Measurements from ENCODE around the gene TMEM200A. TPM values are rescaled to one million over a fixed set of nuclear protein-coding genes. Genes with fewer than 3 reads are reported as not detected.

TMEM200A gene
- total and polyA plus RNA-seq, 8 donors = 0.23 to 8.8 (median 1.3) TPM; not detected in 2

DNA sequence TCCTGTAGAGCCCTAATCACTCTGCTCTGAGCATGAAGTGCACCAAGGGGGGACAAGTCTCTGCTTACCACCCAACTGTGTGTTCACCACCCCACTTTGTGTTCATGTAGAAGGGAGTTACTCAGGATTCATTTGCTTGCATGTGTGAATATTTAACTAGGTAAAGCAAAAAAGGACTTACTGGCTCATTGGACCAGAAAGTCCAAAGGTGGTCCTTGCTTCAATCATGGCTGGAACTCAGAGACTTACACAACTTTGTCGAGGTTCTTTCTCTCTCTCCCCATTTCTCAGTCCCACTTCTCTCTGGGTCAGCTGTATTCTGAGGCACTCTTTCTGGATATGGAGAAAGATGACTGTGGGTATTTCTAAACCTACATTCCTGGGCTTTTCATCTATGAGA is 4.0 kb downstream of the TMEM200A start:
- H3K4me1 ChIP-seq = peaks cover 0 to 22% (median 17%) of the 10 kb centered on the region in 4 donors
- H3K27ac ChIP-seq = no peak overlapping the region
- 81 to 91% (median 88%) methylated on average over 1 of the region's 1 CpG for WGBS, 5 donors
- no peak for DNase-seq
- no peaks in the 10 kb centered on the region for H3K36me3 ChIP-seq
- no peaks in the 10 kb centered on the region for H3K9me3 ChIP-seq
- intact Hi-C loops (cut with DNase I; ENCODE audit: low total_unique reads) = no loop called here
- TF ChIP-seq, protein P1, sequence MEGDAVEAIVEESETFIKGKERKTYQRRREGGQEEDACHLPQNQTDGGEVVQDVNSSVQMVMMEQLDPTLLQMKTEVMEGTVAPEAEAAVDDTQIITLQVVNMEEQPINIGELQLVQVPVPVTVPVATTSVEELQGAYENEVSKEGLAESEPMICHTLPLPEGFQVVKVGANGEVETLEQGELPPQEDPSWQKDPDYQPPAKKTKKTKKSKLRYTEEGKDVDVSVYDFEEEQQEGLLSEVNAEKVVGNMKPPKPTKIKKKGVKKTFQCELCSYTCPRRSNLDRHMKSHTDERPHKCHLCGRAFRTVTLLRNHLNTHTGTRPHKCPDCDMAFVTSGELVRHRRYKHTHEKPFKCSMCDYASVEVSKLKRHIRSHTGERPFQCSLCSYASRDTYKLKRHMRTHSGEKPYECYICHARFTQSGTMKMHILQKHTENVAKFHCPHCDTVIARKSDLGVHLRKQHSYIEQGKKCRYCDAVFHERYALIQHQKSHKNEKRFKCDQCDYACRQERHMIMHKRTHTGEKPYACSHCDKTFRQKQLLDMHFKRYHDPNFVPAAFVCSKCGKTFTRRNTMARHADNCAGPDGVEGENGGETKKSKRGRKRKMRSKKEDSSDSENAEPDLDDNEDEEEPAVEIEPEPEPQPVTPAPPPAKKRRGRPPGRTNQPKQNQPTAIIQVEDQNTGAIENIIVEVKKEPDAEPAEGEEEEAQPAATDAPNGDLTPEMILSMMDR (IDR thresholded peaks at IDR 0.05) = no peak
- TF ChIP-seq POLR2AphosphoS5 (IDR thresholded peaks at IDR 0.05) (no peak), POLR2A (IDR thresholded peaks at IDR 0.05) (no peak), EP300 (IDR thresholded peaks at IDR 0.05) (no peak)
- H3K4me3 ChIP-seq = no peak overlapping the region
- peaks cover 0 to 41% (median 22%) of the 10 kb centered on the region in 3 donors for H3K27me3 ChIP-seq

DNA sequence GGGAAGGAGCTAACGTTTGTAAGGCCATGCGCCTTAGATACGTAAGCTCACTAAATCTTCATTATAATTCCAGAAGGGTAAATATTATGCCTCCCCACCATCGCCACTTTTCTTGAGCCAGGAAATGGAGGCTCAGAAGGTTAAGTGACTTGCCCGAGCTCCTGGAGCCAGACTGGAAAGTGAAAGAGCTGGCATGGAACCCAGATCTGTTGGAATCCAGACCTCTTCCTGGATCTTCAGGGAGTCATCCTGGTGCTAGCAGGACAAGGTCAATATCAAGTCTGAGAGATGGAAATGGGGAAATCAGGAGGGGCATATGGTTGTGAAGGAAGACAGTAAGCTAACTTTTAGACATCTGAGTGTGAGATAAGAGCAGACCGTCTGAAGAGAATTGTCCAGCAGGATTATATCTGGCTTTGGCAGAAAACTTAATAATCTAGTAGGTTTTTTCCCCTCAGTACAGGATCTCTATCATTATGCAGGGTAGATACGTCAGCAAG is 6.2 kb downstream of the TMEM200A start:
- Histone ChIP-seq H3K27me3 (peaks cover 0 to 19% (median 3%) of the 10 kb centered on the region in 3 donors), H3K9me3 (no peaks in the 10 kb centered on the region), H3K36me3 (no peaks in the 10 kb centered on the region), H3K27ac (no peak overlapping the region), H3K4me3 (no peak overlapping the region), H3K4me1 (peaks cover 0 to under 1% (median 0%) of the 10 kb centered on the region in 4 donors)
- TF ChIP-seq POLR2A (IDR thresholded peaks at IDR 0.05) = no peak
- TF ChIP-seq POLR2AphosphoS5 (IDR thresholded peaks at IDR 0.05) = no peak
- TF ChIP-seq, protein P1 (IDR thresholded peaks at IDR 0.05) = no peak
- 62 to 72% (median 66%) methylated on average over 7 of the region's 7 CpGs for WGBS, 5 donors
- DNase-seq = no peak
- intact Hi-C loops (cut with DNase I; ENCODE audit: low total_unique reads) = no loop called here

DNA sequence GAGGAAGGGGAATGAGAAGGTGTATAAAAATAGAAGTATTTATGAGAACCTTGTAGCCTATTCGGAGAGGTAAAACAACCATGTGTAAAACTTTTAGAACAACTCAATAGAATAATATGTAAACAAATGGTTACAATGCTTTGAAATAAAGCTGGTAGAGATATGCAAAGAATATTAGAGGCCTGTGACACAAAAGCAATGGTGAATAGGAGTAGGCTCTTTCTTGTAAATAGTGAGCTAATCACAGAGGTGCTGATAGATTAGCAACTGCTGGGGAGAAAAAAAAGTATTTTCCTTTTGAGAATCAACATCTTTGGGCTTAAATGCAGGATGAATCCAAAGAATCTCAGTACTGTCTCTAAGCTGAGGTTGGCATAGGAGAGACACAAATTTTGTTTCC is 7.0 kb downstream of the TMEM200A start:
- peaks cover 0 to 12% (median 0%) of the 10 kb centered on the region in 3 donors for H3K27me3 ChIP-seq
- no peak for DNase-seq
- H3K4me1 ChIP-seq = peaks cover 0 to 4% (median 0%) of the 10 kb centered on the region in 4 donors
- H3K4me3 ChIP-seq = no peak overlapping the region
- intact Hi-C loops (cut with DNase I; ENCODE audit: low total_unique reads) = no loop called here
- TF ChIP-seq EP300 (IDR thresholded peaks at IDR 0.05) (no peak), POLR2A (IDR thresholded peaks at IDR 0.05) (no peak), POLR2AphosphoS5 (IDR thresholded peaks at IDR 0.05) (no peak)
- TF ChIP-seq, protein P1 (IDR thresholded peaks at IDR 0.05) = no peak
- H3K27ac ChIP-seq = no peak overlapping the region
- H3K36me3 ChIP-seq = no peaks in the 10 kb centered on the region
- no peaks in the 10 kb centered on the region for H3K9me3 ChIP-seq
- 68 to 85% (median 78%) methylated on average over 1 of the region's 1 CpG for WGBS, 5 donors

DNA sequence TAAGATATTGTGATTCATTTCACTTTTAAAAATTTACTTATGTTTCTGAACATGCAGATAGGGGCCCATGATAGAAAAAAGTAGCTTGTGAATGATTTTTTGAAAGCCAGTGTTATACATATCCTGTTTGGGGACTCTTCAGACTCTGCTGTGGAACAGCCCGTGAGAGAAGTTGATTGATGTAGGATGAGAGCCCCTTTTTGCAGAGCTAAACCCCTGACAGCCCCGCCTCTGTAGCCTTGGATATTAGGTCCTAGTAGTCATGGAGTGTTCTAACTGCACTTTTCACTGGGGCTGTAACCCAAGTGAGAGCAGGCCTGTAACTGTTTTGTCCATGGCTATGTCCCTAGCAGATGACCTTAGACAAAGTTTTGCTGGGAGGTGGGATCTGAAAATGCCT is 8.2 kb downstream of the TMEM200A start:
- no peaks in the 10 kb centered on the region for H3K36me3 ChIP-seq
- H3K4me1 ChIP-seq = peaks cover 0 to 4% (median 0%) of the 10 kb centered on the region in 4 donors
- WGBS, 5 donors = 37 to 88% (median 73%) methylated on average over 2 of the region's 2 CpGs
- no peak overlapping the region for H3K27ac ChIP-seq
- DNase-seq = no peak
- H3K9me3 ChIP-seq = no peaks in the 10 kb centered on the region
- intact Hi-C loops (cut with DNase I; ENCODE audit: low total_unique reads) = no loop called here
- H3K27me3 ChIP-seq = peaks cover 0 to under 1% (median 0%) of the 10 kb centered on the region in 3 donors
- no peak for TF ChIP-seq POLR2A (IDR thresholded peaks at IDR 0.05)
- TF ChIP-seq, protein P1 (IDR thresholded peaks at IDR 0.05) = no peak
- TF ChIP-seq POLR2AphosphoS5 (IDR thresholded peaks at IDR 0.05) = no peak
- TF ChIP-seq EP300 (IDR thresholded peaks at IDR 0.05) = no peak
- no peak overlapping the region for H3K4me3 ChIP-seq

Data from stomach (tissue), 9 donors.